ENCODE data around the gene BPNT1. TPM values are rescaled to one million over a fixed set of nuclear protein-coding genes. Genes with fewer than 3 reads are reported as not detected.
"Not testable (repeated sequence)": the region's sequence is repeated elsewhere in the genome, so short reads cannot be mapped to it uniquely, and the experiment has no call there.

BPNT1 gene
- total RNA-seq, 1 experiment from 2014 or later: 33.4 TPM

DNA sequence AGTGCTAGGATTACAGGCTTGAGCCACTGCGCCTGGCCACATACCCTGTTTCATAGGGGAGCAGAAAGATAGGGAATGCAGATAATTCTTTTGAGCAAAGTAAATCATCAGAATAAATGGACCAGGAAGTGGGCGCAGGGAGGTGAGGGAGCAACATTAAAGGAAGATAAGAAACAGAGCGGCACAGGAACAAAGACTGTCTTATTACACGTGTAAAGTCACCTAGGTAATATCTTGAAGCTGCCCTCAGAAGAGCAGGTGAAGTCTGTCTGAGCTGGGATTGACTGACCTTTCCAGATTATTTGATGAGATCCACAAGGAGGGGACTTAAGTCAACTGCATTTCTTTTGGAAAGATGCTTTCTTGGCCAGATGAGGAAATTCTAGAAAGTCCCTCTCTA lies 50.9 kb downstream of the BPNT1 start:
- DNase-seq (ENCODE audit: low read depth, low spot score): no peak
- in situ Hi-C loops (cut with HindIII; ENCODE audit: low pct_unique_long_range_greater_than_20kb, low sequenced_read_pairs): no loop called here

GRCh38 chr1:220037810-220038209 lies 51.8 kb downstream of the BPNT1 start:
- DNase-seq (ENCODE audit: low read depth, low spot score); in situ Hi-C loops (cut with HindIII; ENCODE audit: low pct_unique_long_range_greater_than_20kb, low sequenced_read_pairs): not testable (repeated sequence)

DNA sequence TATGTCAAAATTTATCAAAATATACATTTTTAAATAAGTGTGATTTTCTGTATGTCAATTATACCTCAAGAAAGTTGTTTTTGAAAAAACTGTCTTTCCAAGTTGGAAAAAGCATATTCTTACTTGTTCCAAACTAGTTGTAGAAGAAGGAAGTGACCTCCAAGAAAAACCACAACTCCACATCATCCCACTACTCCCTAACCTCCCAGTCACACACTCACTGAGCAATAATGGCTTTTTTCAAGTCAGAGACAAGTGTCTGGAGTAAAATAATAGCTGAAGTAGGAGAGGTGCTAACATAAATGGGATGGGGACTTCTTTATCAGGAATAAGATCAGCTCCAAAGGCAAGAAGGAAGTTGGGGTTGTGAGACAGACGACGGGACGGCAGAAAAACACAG lies 56.7 kb downstream of the BPNT1 start:
- DNase-seq (ENCODE audit: low read depth, low spot score): no peak
- in situ Hi-C loops (cut with HindIII; ENCODE audit: low pct_unique_long_range_greater_than_20kb, low sequenced_read_pairs): no loop called here

DNA sequence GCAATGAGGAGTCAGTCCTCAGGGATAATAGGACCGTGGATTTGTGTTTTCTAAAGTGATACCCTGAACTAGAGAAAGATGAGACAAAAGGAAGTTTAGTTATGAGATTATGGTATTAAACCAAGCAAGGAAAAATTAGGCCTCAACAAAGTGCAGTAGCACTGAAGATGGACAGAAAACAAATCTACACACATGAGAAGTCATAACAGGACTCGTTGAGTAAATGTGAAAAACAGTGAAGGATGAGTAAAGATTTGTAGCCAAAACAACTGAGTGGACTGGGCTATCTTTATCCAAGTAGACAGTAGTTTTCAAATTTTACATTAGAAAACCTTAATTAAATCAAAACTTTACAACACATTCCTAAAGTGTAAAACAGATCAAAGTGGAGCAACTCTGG lies 58.3 kb downstream of the BPNT1 start:
- in situ Hi-C loops (cut with HindIII; ENCODE audit: low pct_unique_long_range_greater_than_20kb, low sequenced_read_pairs): no loop called here
- DNase-seq (ENCODE audit: low read depth, low spot score): no peak

DNA sequence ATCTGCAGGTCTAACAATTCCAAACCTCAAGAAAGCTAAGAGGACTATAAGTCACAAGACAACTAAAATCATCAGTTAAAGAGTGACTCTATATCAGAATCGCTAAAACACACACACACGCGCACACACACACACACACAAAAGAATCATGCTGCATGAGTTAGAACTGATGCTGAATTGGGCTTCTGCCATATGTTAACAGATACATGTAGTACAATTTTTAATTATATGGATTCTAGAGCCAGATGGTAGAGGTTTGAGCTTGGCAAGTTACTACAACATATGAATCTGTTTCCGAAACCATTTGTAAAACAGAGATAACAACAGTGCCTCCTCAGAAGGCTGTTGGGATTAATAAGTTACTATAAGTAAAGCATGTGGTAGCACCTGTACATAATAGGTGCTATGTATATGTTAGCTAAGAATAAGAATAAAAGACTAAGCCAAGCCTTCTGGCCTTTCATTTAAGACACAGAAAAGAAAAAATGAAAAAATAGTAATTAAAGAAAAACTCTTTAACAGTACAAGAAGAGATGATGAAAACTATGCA lies 61.2 kb downstream of the BPNT1 start:
- DNase-seq (ENCODE audit: low read depth, low spot score): no peak
- in situ Hi-C loops (cut with HindIII; ENCODE audit: low pct_unique_long_range_greater_than_20kb, low sequenced_read_pairs): no loop called here

GRCh38 chr1:220019071-220019470 lies 70.5 kb downstream of the BPNT1 start:
- in situ Hi-C loops (cut with HindIII; ENCODE audit: low pct_unique_long_range_greater_than_20kb, low sequenced_read_pairs): no loop called here

DNA sequence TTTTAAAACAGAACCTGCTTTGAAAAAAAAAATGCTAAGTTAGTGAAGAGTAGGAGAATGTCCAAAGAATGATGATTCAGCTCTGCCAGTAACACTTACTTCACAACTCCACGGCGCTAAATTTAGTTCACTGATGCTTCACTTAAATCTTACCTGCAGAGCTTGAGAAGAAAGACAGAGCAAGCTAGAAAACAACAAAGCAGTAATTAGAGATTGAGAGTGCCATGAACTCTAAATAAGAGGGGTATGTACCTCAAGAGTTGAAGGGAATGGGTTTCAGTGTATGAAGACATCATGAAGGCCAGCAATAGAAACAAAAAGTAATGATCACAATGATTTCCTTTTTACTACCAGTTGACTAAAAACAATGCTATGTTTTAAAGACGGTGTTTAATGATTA lies 76.1 kb downstream of the BPNT1 start:
- DNase-seq (ENCODE audit: low read depth, low spot score): no peak
- in situ Hi-C loops (cut with HindIII; ENCODE audit: low pct_unique_long_range_greater_than_20kb, low sequenced_read_pairs): no loop called here

More at GRCh38 chr1:220019071-220019470, 70.5 kb downstream of the BPNT1 start:
- no peak for DNase-seq (ENCODE audit: low read depth, low spot score)

GRCh38 chr1:220012259-220012658 lies 77.3 kb downstream of the BPNT1 start:
- in situ Hi-C loops (cut with HindIII; ENCODE audit: low pct_unique_long_range_greater_than_20kb, low sequenced_read_pairs): no loop called here

GRCh38 chr1:220011620-220012019 lies 78.0 kb downstream of the BPNT1 start:
- in situ Hi-C loops (cut with HindIII; ENCODE audit: low pct_unique_long_range_greater_than_20kb, low sequenced_read_pairs): no loop called here
- no peak for DNase-seq (ENCODE audit: low read depth, low spot score)

More at GRCh38 chr1:220012259-220012658, 77.3 kb downstream of the BPNT1 start:
- no peak for DNase-seq (ENCODE audit: low read depth, low spot score)

Small RNAs within 50 kb of the gene (small RNA-seq; reads per million reads assigned to genes)
- gene MIR194-1: 0 to 0.02 reads per million in 2 experiments
- 0 to 0.33 reads per million in 2 experiments for gene MIR215

Other genes starting within 250 kb of the BPNT1 start
- gene SLC30A10, start 161.2 kb downstream of the BPNT1 start, total RNA-seq (2014; rRNA removed; shearing (Covaris generic)): 0.18 TPM in 1 of 2 replicates, not detected in the other
- gene EPRS1, start 43.3 kb downstream of the BPNT1 start, total RNA-seq (2014; rRNA removed; shearing (Covaris generic)): 145 and 153 TPM in 2 replicates
- 157 and 158 TPM in 2 replicates for gene IARS2, start 4.3 kb upstream of the BPNT1 start, total RNA-seq (2014; rRNA removed; shearing (Covaris generic))
- 19.8 and 20.4 TPM in 2 replicates for gene RAB3GAP2, start 182.7 kb upstream of the BPNT1 start, total RNA-seq (2014; rRNA removed; shearing (Covaris generic))